ENCODE data around the gene COBL. TPM values are rescaled to one million over a fixed set of nuclear protein-coding genes. Genes with fewer than 3 reads are reported as not detected.

The COBL gene
- total RNA-seq, 4 donors from 2014 or later: 14.3 to 19.3 (median 15.9) TPM

- no peaks in the 10 kb centered on the region for H3K27me3 ChIP-seq
- H3K36me3 ChIP-seq: no peaks in the 10 kb centered on the region
- H3K9me3 ChIP-seq: no peaks in the 10 kb centered on the region
- TF ChIP-seq CTCF (IDR thresholded peaks at IDR 0.05): no peak
- intact Hi-C loops (cut with DNase I): no loop called here
- H3K4me1 ChIP-seq: peaks cover 17 to 29% of the 10 kb centered on the region in 2 donors
- 75 to 81% methylated on average over 10 of the region's 10 CpGs for WGBS, 2 donors
- no peak overlapping the region for H3K27ac ChIP-seq
- DNase-seq: peak; percentile 50 to 68
- H3K4me3 ChIP-seq (replicated peaks in 1 of 3): no peak overlapping the region
Measured at GRCh38 chr7:51290702-51291540, 25.7 kb downstream of the COBL start.

GRCh38 chr7:51290304-51290637 is 26.3 kb downstream of the COBL start:
- Histone ChIP-seq H3K9me3 (no peaks in the 10 kb centered on the region), H3K27ac (no peak overlapping the region), H3K27me3 (no peaks in the 10 kb centered on the region), H3K4me3 (replicated peaks in 1 of 3) (no peak overlapping the region), H3K4me1 (peaks cover 17 to 23% of the 10 kb centered on the region in 2 donors), H3K36me3 (no peaks in the 10 kb centered on the region)
- no peak for TF ChIP-seq POLR2A (IDR thresholded peaks at IDR 0.05)
- TF ChIP-seq CTCF (IDR thresholded peaks at IDR 0.05): no peak
- intact Hi-C loops (cut with DNase I): no loop called here
- DNase-seq: no peak
- WGBS, 2 donors: 86 to 87% methylated on average over 3 of the region's 3 CpGs

GRCh38 chr7:51289623-51290303 is 26.8 kb downstream of the COBL start:
- no peak for TF ChIP-seq CTCF (IDR thresholded peaks at IDR 0.05)
- no peak for TF ChIP-seq POLR2A (IDR thresholded peaks at IDR 0.05)
- H3K36me3 ChIP-seq: no peaks in the 10 kb centered on the region
- intact Hi-C loops (cut with DNase I): no loop called here
- WGBS, 2 donors: 57 to 75% methylated on average over 4 of the region's 4 CpGs
- no peak for DNase-seq
- H3K27me3 ChIP-seq: no peaks in the 10 kb centered on the region
- no peak overlapping the region for H3K4me3 ChIP-seq (replicated peaks in 1 of 3)
- peaks cover 17 to 23% of the 10 kb centered on the region in 2 donors for H3K4me1 ChIP-seq
- H3K9me3 ChIP-seq: no peaks in the 10 kb centered on the region
- no peak overlapping the region for H3K27ac ChIP-seq

GRCh38 chr7:51288896-51289622 is 27.6 kb downstream of the COBL start:
- no peak for DNase-seq
- no peak for TF ChIP-seq CTCF (IDR thresholded peaks at IDR 0.05)
- TF ChIP-seq POLR2A (IDR thresholded peaks at IDR 0.05): no peak
- peaks cover 17 to 23% of the 10 kb centered on the region in 2 donors for H3K4me1 ChIP-seq
- H3K4me3 ChIP-seq (replicated peaks in 1 of 3): no peak overlapping the region
- WGBS, 2 donors: 56 to 58% methylated on average over 7 of the region's 7 CpGs
- no peaks in the 10 kb centered on the region for H3K9me3 ChIP-seq
- H3K27ac ChIP-seq: no peak overlapping the region
- no peaks in the 10 kb centered on the region for H3K27me3 ChIP-seq
- H3K36me3 ChIP-seq: no peaks in the 10 kb centered on the region
- intact Hi-C loops (cut with DNase I): no loop called here
